Stimulated activated naive B cell treated with anti-CD40 and anti-IgM and Interleukin-4, amounts not matched to agents 10 μg/mL and 1 μg/mL and 100 μg/mL, for 72 hours (primary cell): ENCODE measurements around the gene UBE2QL1.
A peak's percentile ranks its signal among the peaks of the same experiment; 100 is the strongest.

Experiments used
- ATAC-seq, 2 donors: fragments of 150-1000 bp; cut with Tn5 transposase; replicated peaks; 2 replicates each; pipeline ENCODE4 v1.10.0; 2021; ENCODE audit warnings: moderate library complexity in 1 of 2
- DNase-seq: peaks from one replicate; pipeline ENCODE4 v3.0.0; 2021
- H3K27ac Mint-ChIP-seq: one replicate; pipeline ENCODE4 v1.8.0; 2022; ENCODE audit warnings: mild to moderate bottlenecking, mixed read lengths
- H3K27me3 Mint-ChIP-seq, 2 donors: one replicate each; pipeline ENCODE4 v1.8.0; 2022; ENCODE audit warnings: mixed read lengths in 2 of 2
- H3K36me3 Mint-ChIP-seq, 2 donors: one replicate each; pipeline ENCODE4 v1.8.0; 2022; ENCODE audit warnings: mixed read lengths in 2 of 2, mild to moderate bottlenecking in 1 of 2
- H3K4me1 Mint-ChIP-seq, 2 donors: one replicate each; pipeline ENCODE4 v1.8.0; 2022; ENCODE audit warnings: mixed read lengths in 2 of 2, mild to moderate bottlenecking in 1 of 2
- H3K4me3 Mint-ChIP-seq, 2 donors: one replicate each; pipeline ENCODE4 v1.8.0; 2022; ENCODE audit warnings: mild to moderate bottlenecking in 2 of 2, mixed read lengths in 2 of 2, moderate library complexity in 1 of 2
- H3K9me3 Mint-ChIP-seq, 2 donors: one replicate each; pipeline ENCODE4 v1.8.0; 2022; ENCODE audit warnings: mixed read lengths in 2 of 2, mild to moderate bottlenecking in 1 of 2

UBE2QL1 gene

DNA sequence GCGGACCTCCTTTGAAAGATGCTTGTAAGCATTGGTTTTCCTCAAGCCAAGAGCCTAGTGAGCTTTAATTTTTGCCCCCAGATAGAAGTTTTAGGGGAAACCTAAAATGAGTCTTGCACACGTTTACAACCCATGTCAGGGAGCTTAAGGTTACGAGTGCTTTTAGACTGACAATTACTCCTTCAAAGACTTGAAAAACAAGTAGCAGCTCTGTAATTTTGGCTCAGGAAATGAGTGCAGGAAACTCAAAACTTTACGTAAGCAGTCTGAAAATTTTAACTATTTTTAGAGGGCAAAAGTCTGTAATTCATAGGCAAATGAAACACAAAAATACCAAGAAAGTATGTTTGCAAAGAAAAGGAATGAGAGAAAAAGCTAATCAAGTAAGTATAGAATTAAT is 36.8 kb downstream of the UBE2QL1 start:
- no peak overlapping the region for H3K4me3 Mint-ChIP-seq
- H3K4me1 Mint-ChIP-seq = peaks cover 20 to 21% of the 10 kb centered on the region in 2 donors
- peaks cover 0 to 1% of the 10 kb centered on the region in 2 donors for H3K9me3 Mint-ChIP-seq
- DNase-seq = no peak
- no peak for ATAC-seq
- no peaks in the 10 kb centered on the region for H3K36me3 Mint-ChIP-seq
- no peak overlapping the region for H3K27ac Mint-ChIP-seq
- peaks cover 4 to 8% of the 10 kb centered on the region in 2 donors for H3K27me3 Mint-ChIP-seq

DNA sequence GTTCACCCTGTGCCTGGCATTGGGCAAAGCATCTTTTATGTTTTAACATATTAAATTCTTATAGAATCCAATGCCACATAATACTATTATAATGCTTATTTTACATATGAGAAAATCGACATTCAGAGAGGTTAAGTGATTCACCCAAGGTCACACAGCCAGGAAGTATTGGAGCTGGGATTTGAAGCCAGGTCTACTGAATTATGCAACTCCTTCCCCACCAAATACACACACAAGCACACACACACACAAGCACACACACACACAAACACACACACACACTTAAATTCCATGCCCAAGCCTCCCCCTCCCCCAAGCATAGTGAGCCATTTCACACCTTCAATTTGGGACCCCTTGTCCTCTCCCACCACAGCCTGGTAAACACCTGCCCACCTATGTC is 37.4 kb downstream of the UBE2QL1 start:
- DNase-seq (no peak), ATAC-seq (no peak)
- Mint-ChIP-seq H3K36me3 (no peaks in the 10 kb centered on the region), H3K4me1 (peaks cover 20 to 21% of the 10 kb centered on the region in 2 donors), H3K27me3 (peaks cover 4 to 8% of the 10 kb centered on the region in 2 donors), H3K9me3 (peaks cover 0 to 1% of the 10 kb centered on the region in 2 donors), H3K27ac (no peak overlapping the region), H3K4me3 (no peak overlapping the region)

DNA sequence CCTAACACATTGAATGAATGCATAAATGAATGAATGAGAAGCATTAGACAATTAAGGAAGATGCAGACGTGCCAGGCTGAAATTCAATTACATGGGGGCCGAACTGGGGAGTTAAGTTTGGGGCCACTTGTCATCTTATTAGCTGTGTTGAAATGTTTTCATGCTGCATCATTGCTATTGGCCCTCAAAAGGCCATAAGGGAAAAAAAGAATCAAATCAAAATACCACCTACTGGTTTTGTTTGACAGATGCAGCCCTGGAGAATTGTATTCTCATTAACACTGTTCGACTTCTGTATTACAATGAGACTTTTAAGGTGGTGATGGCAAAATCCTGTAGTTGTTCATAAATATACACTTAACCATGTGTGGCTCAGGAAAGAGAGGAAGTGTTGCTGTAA is 38.4 kb downstream of the UBE2QL1 start:
- Mint-ChIP-seq H3K36me3 (no peaks in the 10 kb centered on the region), H3K27ac (no peak overlapping the region), H3K4me3 (no peak overlapping the region), H3K27me3 (peaks cover 8 to 10% of the 10 kb centered on the region in 2 donors), H3K4me1 (peaks cover 17 to 20% of the 10 kb centered on the region in 2 donors), H3K9me3 (peaks cover 0 to 1% of the 10 kb centered on the region in 2 donors)
- no peak for ATAC-seq
- no peak for DNase-seq

DNA sequence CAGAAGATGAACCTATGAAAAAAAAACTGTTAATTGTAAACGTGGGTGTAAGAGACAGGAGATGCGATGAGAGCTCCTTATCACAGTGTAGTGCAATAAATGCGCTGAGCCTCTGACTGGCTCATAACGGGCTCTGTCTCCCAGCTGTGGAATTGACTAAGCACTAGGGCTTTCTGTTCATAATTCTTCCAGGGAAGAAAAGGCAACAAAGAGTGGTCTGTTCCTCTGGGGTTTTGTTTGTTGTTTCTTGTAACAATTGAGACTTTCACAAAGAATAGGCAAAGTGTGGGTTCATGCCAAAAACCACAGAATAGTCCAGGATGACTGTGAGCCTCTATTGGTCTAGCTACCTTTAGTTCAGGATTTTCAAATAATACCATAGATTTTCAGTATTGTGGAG is 39.4 kb downstream of the UBE2QL1 start:
- H3K27ac Mint-ChIP-seq = no peak overlapping the region
- H3K4me3 Mint-ChIP-seq = no peak overlapping the region
- ATAC-seq (no peak), DNase-seq (no peak)
- peaks cover 0 to 1% of the 10 kb centered on the region in 2 donors for H3K9me3 Mint-ChIP-seq
- peaks cover 8 to 12% of the 10 kb centered on the region in 2 donors for H3K27me3 Mint-ChIP-seq
- peaks cover 20% of the 10 kb centered on the region in 2 donors for H3K4me1 Mint-ChIP-seq
- H3K36me3 Mint-ChIP-seq = no peaks in the 10 kb centered on the region

DNA sequence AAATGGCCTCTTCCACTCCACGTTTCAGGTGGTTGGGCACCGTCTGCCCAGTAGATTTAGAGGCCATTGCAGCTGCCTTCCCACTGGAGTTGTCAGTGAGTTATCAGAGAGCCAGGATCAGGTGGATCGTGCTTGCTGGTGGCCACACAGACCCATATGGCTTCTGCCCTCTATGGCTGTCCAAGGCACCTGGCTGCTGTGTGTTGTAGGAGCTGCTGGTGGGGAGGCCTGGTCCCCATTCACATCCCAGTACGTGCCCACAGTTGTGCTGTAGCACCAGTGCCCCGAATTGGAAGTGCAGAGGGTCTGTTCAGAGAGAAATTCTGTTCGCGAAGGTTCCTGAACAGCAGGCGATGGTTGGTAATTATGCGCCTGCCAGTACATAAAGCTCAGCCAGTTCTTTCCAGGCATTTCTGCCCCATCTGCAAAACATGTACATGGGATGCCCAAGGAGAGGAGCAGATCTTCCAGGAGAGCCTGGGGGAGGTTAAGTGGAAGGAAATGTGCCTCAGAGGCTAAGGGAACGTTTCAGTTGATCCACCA is 41.1 kb downstream of the UBE2QL1 start:
- H3K36me3 Mint-ChIP-seq = no peaks in the 10 kb centered on the region

DNA sequence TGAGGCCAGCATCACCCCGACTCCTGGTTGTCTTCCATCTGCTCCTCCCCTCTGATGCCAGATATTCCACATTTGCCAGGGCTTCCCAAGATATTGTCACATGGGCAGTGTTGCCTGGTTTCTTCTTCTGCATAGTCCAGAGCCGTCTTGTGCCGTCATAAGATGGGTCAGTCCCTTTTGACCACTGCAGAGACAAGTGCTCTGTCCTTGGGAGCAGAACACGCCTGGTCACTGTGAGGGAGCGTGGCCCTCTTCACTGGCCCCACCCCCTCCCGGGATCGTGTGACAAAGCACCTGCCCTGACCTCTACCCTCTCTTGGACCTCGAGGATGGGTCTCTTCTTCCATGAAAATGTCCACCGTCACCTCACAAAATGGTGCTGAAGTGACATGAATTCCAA is 41.6 kb downstream of the UBE2QL1 start:
- H3K4me1 Mint-ChIP-seq = peaks cover 4 to 10% of the 10 kb centered on the region in 2 donors
- ATAC-seq (no peak), DNase-seq (no peak)
- H3K4me3 Mint-ChIP-seq = no peak overlapping the region
- no peaks in the 10 kb centered on the region for H3K36me3 Mint-ChIP-seq
- H3K27ac Mint-ChIP-seq = no peak overlapping the region
- H3K9me3 Mint-ChIP-seq = peaks cover 0 to 1% of the 10 kb centered on the region in 2 donors
- peaks cover 12 to 14% of the 10 kb centered on the region in 2 donors for H3K27me3 Mint-ChIP-seq

More for the DNA sequence above, 41.1 kb downstream of the UBE2QL1 start:
- ATAC-seq (no peak), DNase-seq (no peak)
- Mint-ChIP-seq H3K4me1 (peaks cover 9 to 13% of the 10 kb centered on the region in 2 donors), H3K27ac (no peak overlapping the region), H3K9me3 (peaks cover 0 to 1% of the 10 kb centered on the region in 2 donors), H3K4me3 (no peak overlapping the region), H3K27me3 (peaks cover 12% of the 10 kb centered on the region in 2 donors)

DNA sequence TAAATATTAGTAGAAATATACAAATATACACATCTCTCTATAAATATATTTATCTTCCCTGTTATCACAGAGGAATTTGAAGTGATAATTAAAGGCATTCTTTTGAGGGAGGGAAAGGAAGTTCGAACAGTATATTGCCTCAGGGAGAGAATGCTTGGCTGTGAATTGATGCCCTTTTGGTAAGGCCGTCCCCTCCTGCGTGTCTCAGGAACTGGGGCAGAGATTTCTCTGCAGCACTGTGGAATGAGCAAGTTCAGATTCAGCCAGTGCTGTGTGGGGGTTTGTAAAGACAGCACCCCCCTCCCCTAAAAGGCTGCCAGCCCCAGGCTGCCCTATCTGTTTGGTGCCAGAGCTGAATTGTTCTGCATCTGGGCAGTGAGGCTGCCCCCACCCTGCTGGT is 42.0 kb downstream of the UBE2QL1 start:
- no peak overlapping the region for H3K27ac Mint-ChIP-seq
- ATAC-seq (no peak), DNase-seq (no peak)
- peaks cover 0 to 1% of the 10 kb centered on the region in 2 donors for H3K9me3 Mint-ChIP-seq
- peaks cover 0 to 10% of the 10 kb centered on the region in 2 donors for H3K4me1 Mint-ChIP-seq
- H3K36me3 Mint-ChIP-seq = no peaks in the 10 kb centered on the region
- no peak overlapping the region for H3K4me3 Mint-ChIP-seq
- H3K27me3 Mint-ChIP-seq = peaks cover 12 to 14% of the 10 kb centered on the region in 2 donors

DNA sequence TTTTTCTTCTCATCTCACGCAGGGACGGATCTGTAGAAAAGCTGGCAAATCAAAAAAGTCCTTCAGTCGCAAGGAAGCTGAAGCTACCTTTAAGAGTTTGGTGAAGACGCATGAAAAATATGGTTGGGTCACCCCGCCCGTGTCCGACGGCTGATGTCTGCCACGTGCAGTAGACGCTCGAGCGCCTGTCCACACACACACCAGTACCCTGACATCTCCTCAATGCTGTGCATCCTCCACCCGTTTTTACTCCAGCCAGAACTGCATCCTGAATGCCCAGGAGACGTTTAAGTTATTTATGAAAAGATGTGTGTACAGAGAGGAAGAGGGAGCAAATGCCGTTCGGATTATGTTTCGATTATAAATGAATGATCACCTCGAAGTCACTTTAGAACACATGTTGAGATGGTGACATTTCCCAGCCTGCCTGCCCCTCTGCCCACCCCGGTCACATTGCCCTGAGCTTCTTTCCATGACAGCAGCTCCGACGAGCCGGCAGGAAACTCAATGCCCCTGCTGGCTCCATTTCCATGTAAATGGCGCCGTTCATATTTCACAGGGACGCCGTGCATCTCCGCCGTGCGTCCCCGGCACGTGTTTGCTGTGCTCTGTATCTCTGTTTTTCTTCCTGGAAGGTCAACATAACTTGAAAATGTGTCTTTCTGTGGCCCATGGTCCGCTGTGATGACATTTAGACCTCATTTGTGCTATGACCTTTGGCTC is 42.7 kb downstream of the UBE2QL1 start:
- DNase-seq (no peak), ATAC-seq (no peak)
- Mint-ChIP-seq H3K27me3 (peaks cover 10 to 11% of the 10 kb centered on the region in 2 donors), H3K4me1 (peaks cover 0 to 7% of the 10 kb centered on the region in 2 donors), H3K4me3 (no peak overlapping the region), H3K27ac (no peak overlapping the region), H3K9me3 (no peaks in the 10 kb centered on the region), H3K36me3 (no peaks in the 10 kb centered on the region)

DNA sequence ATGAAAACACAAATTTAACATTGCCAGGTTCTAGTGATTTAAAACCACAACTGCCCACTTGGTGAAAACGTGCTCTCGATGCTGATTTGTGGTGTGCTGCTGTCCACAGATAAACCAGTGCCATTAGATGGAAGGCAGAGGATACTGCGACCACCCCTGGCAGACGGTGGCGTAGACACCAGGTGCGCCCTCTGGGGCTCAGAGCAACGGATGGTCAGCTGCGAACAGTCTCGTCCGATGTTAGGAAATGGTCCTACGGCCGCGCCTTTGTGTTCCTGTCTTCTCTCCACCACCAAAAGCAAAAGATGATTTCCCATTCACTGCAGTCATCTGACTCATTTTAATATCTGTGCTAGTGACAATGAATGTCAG is 43.2 kb downstream of the UBE2QL1 start:
- Mint-ChIP-seq H3K4me3 (no peak overlapping the region), H3K36me3 (no peaks in the 10 kb centered on the region), H3K27me3 (peaks cover 6 to 8% of the 10 kb centered on the region in 2 donors), H3K9me3 (no peaks in the 10 kb centered on the region), H3K4me1 (peaks cover 0 to 4% of the 10 kb centered on the region in 2 donors), H3K27ac (no peak overlapping the region)
- DNase-seq (no peak), ATAC-seq (no peak)

DNA sequence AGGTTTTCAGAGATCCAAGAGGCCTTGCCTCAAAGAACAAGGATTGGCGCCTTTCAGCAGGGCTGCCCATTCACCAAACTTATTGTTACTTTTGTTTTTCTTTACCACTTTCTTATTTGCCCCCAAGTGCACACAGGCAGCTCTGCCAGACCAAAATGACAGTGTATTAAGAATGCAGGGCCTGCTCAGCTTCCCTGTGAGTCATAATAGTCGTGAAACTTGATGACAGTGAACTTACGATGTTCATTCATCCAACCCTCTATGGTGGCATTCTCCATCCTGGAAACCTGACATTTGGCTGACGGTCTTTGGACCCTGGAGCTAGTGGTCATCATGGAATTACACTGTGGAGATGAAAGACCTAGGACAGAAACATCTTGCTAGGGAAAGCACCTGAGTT is 44.3 kb downstream of the UBE2QL1 start:
- Mint-ChIP-seq H3K27ac (no peak overlapping the region), H3K4me1 (peaks cover 0 to 4% of the 10 kb centered on the region in 2 donors), H3K27me3 (peaks cover 6 to 8% of the 10 kb centered on the region in 2 donors), H3K4me3 (no peak overlapping the region), H3K9me3 (no peaks in the 10 kb centered on the region), H3K36me3 (no peaks in the 10 kb centered on the region)
- ATAC-seq = peak in 1 of 2 donors; percentile 47
- DNase-seq = no peak

DNA sequence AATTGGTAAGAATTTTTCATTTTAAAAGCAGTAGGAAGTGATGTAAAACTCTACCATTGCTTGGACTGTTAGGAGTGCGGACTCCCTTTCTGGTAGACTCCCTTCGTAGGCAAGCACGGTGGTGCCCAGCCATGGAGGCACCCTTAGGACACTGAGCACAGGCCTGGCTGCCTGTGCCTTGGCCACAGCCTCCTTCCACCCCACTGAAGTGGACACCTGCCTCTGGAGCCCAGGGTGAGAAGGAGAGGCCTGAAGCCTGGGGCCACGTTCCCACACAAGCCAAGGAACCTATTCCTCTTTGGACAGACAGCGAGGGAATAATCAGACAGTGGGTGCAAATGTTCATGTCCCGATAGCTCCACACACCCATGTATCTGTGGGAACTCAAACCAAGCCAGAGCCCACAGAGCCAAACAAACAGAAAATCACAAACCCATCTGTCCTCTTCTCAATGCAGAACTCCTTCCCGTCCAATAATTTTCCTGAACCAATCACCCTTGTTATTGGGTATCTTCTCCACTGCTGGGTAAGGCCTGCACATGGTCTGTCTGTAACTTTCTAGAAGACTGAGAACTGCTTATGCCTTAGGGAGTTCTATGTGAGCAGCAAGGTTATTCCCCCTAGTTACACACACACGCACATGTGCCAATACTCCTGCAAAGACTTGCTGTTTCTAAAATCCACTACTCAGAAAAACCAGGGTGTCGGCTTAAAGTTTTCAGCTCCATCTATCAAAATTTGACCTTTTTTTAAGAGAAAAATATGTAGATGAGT is 45.2 kb downstream of the UBE2QL1 start:
- peaks cover 0 to 4% of the 10 kb centered on the region in 2 donors for H3K4me1 Mint-ChIP-seq
- H3K9me3 Mint-ChIP-seq = no peaks in the 10 kb centered on the region
- no peak overlapping the region for H3K4me3 Mint-ChIP-seq
- H3K36me3 Mint-ChIP-seq = no peaks in the 10 kb centered on the region
- DNase-seq (no peak), ATAC-seq (no peak)
- H3K27ac Mint-ChIP-seq = no peak overlapping the region
- H3K27me3 Mint-ChIP-seq = peaks cover 6 to 8% of the 10 kb centered on the region in 2 donors

DNA sequence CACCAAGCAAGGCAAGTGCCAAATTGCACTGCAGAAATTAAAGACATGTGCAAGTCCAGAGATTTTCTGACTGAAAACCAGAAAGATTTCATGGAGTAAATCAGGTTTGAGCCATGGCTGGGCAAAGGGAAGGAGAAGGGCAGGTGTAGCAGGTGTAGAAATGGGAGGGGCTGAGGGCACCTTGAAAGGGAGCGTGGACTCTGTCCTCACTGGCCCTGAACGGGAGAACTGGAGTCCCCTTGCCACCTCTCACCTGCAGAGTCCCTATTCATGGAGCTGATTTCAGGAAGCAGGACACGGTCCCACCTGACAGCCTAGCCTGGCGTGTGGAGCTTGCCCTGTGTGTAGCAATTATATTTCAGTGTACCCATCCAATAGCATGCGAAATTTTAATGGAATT is 46.3 kb downstream of the UBE2QL1 start:
- no peak for ATAC-seq
- Mint-ChIP-seq H3K27me3 (peaks cover 6 to 8% of the 10 kb centered on the region in 2 donors), H3K27ac (no peak overlapping the region), H3K36me3 (no peaks in the 10 kb centered on the region), H3K4me1 (peaks cover 0 to 4% of the 10 kb centered on the region in 2 donors), H3K9me3 (no peaks in the 10 kb centered on the region), H3K4me3 (no peak overlapping the region)
- DNase-seq = no peak

DNA sequence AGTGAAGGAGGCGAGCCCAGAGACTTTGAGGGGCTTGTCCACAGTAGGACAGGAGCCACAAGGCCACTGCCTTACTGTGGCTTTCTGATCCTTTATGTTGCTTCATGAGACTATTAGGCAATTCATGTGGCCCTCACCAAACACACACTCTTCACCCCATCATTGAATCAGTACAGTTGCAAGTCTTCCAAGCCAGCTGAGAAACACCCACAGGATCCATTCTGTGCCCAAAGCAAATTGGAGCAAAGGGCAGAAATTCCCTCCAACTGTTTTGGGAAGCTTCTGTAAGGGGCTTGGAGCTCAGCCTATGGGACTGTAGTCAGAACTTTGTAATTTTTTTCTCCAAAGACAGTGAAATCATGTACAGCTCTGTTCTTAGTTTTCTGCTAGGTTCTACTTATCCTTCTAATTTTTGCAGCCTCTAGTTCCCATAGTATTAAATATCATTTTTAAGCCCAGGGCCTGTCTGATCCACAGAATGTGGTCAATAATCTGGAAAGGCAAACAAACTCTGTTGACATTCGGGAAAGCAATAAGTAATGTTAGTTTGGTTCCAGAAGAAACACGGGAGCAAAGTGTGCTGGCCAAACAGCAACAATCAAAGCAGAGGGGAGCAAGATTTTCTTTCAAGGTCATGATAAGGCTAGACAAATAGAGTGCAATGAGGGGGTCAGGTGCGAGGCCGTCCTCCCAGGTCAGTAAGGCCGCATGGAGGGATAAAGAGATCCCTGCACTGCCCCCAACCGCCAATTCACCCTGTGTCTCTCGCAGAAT is 47.0 kb downstream of the UBE2QL1 start:
- H3K9me3 Mint-ChIP-seq = no peaks in the 10 kb centered on the region
- DNase-seq (no peak), ATAC-seq (no peak)
- H3K4me3 Mint-ChIP-seq = no peak overlapping the region
- peaks cover 6 to 8% of the 10 kb centered on the region in 2 donors for H3K27me3 Mint-ChIP-seq
- H3K27ac Mint-ChIP-seq = no peak overlapping the region
- H3K36me3 Mint-ChIP-seq = no peaks in the 10 kb centered on the region
- H3K4me1 Mint-ChIP-seq = peaks cover 0 to 4% of the 10 kb centered on the region in 2 donors

DNA sequence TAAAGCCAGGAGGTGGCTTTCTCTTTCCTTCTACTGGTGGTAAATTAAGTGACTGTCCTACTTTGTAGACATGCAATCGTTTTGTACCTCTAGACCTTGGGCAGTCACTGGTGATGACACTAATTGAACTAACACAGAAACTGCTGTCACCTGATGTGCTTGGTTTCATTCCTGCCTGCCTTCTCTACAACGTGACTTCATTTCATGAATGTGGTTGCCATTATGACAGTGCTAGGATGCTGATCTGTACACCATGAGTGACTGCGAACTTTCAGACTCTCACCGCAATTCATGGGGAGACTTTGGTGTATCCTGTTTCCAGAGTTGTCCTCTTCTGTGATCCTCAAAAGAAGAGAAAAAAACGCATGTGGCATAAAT is 47.5 kb downstream of the UBE2QL1 start:
- no peak for DNase-seq
- ATAC-seq = peak in 1 of 2 donors; percentile 69
- no peaks in the 10 kb centered on the region for H3K36me3 Mint-ChIP-seq
- peaks cover 2 to 4% of the 10 kb centered on the region in 2 donors for H3K9me3 Mint-ChIP-seq
- H3K27ac Mint-ChIP-seq = no peak overlapping the region
- peaks cover 8 to 10% of the 10 kb centered on the region in 2 donors for H3K27me3 Mint-ChIP-seq
- H3K4me1 Mint-ChIP-seq = peaks cover 0 to 4% of the 10 kb centered on the region in 2 donors
- H3K4me3 Mint-ChIP-seq = no peak overlapping the region
